ENCODE results near the gene RBM23. TPM values are rescaled to one million over a fixed set of nuclear protein-coding genes. Genes with fewer than 3 reads are reported as not detected.
"Not testable (repeated sequence)": the region's sequence is repeated elsewhere in the genome, so short reads cannot be mapped to it uniquely, and the experiment has no call there.

Gene RBM23
- polyA plus RNA-seq, 1 donor: 81.9 TPM

DNA sequence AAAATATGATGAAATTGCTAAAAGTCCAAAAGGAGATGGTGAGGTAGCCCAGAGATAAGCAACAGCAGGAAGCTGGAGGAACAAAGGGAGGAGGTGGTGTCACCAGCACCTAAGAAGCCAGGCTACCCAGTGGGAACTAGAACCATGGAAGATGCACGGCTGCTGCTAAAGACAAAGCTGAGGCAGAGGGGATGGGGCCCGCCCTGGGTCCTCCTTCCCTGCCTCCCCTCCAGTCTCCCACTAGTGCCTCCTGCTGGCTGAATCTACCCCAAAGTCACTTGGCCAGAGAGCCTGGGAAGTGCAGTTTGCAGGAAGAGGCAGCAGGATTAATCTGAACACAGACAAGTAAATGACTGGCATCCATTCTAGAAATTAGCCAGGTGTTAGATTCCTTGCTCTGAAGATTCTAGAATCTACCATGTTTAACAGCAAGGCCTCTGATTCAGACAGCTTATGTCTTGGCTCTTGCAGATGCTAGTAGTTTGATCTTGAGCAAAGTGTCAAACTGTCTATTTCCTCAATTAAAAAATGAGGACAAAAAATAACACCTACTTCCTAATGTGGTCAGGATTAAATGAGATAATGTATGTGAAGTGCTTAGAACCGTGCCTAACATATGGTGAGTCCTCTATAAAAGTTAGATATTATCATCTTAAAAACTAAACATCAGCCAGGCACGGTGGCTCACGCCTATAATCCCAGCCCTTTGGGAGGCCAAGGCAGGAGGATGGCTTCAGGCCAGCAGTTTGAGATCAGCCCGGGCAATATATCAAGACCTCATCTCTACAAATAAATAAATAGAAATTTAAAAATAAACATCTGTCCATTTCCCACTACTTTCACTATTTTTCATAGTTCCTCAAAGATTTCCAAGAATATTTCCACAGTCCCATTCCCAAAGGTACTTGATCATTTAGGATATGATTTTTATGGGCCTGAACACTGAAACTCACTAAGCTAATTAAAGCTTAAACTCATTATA lies 53.2 kb downstream of the RBM23 start:
- DNase-seq: no peak
- no CpG with 5 or more reads among the region's 6 CpGs for WGBS (ENCODE audit: insufficient coverage, low lambda C conversion rate)
- no peaks in the 10 kb centered on the region for H3K27me3 ChIP-seq (ENCODE audit: control insufficient read depth, insufficient read depth, low read length)
- peaks cover 5% of the 10 kb centered on the region for H3K4me1 ChIP-seq (ENCODE audit: control insufficient read depth, insufficient read depth, low read length)
- H3K9me3 ChIP-seq (ENCODE audit: control insufficient read depth, low read depth, low read length): no peaks in the 10 kb centered on the region
- no peak overlapping the region for H3K27ac ChIP-seq (ENCODE audit: low read length)
- H3K4me3 ChIP-seq (ENCODE audit: low read length): no peak overlapping the region
- no peaks in the 10 kb centered on the region for H3K36me3 ChIP-seq (ENCODE audit: control insufficient read depth, insufficient read depth, low read length)

GRCh38 chr14:22864979-22865378 lies 54.0 kb downstream of the RBM23 start:
- H3K4me3 ChIP-seq (ENCODE audit: low read length): no peak overlapping the region
- no peaks in the 10 kb centered on the region for H3K36me3 ChIP-seq (ENCODE audit: control insufficient read depth, insufficient read depth, low read length)
- DNase-seq: no peak
- WGBS (ENCODE audit: insufficient coverage, low lambda C conversion rate): no CpG with 5 or more reads among the region's 4 CpGs
- no peaks in the 10 kb centered on the region for H3K4me1 ChIP-seq (ENCODE audit: control insufficient read depth, insufficient read depth, low read length)
- H3K27ac ChIP-seq (ENCODE audit: low read length): no peak overlapping the region
- no peaks in the 10 kb centered on the region for H3K9me3 ChIP-seq (ENCODE audit: control insufficient read depth, low read depth, low read length)
- H3K27me3 ChIP-seq (ENCODE audit: control insufficient read depth, insufficient read depth, low read length): no peaks in the 10 kb centered on the region

GRCh38 chr14:22861651-22862050 lies 57.3 kb downstream of the RBM23 start:
- Histone ChIP-seq H3K36me3 (ENCODE audit: control insufficient read depth, insufficient read depth, low read length) (no peaks in the 10 kb centered on the region), H3K4me3 (ENCODE audit: low read length) (no peak overlapping the region), H3K27me3 (ENCODE audit: control insufficient read depth, insufficient read depth, low read length) (no peaks in the 10 kb centered on the region), H3K4me1 (ENCODE audit: control insufficient read depth, insufficient read depth, low read length) (no peaks in the 10 kb centered on the region), H3K27ac (ENCODE audit: low read length) (no peak overlapping the region), H3K9me3 (ENCODE audit: control insufficient read depth, low read depth, low read length) (peaks cover 2% of the 10 kb centered on the region)
- no peak for DNase-seq

DNA sequence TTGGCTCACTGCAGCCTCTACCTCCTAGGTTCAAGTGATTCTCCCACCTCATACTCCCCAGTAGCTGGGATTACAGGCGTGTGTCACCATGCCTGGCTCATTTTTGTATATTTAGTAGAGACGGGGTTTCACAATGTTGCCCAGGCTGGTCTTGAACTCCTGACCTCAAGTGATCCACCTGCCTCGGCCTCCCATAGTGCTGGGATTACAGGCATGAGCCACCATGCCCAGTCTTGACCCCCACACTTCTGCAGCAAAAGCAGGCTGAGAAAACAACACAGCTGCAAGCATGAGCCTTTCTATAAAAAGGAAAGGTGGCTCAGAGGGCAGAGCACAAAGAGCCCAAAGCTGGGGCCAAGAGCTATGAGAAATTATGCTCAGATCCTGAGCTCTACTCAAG lies 58.6 kb downstream of the RBM23 start:
- no CpG with 5 or more reads among the region's 3 CpGs for WGBS (ENCODE audit: insufficient coverage, low lambda C conversion rate)
- not testable (repeated sequence) for H3K4me3 ChIP-seq (ENCODE audit: low read length); H3K9me3 ChIP-seq (ENCODE audit: control insufficient read depth, low read depth, low read length); DNase-seq; H3K27ac ChIP-seq (ENCODE audit: low read length); H3K4me1 ChIP-seq (ENCODE audit: control insufficient read depth, insufficient read depth, low read length); H3K36me3 ChIP-seq (ENCODE audit: control insufficient read depth, insufficient read depth, low read length); H3K27me3 ChIP-seq (ENCODE audit: control insufficient read depth, insufficient read depth, low read length)

DNA sequence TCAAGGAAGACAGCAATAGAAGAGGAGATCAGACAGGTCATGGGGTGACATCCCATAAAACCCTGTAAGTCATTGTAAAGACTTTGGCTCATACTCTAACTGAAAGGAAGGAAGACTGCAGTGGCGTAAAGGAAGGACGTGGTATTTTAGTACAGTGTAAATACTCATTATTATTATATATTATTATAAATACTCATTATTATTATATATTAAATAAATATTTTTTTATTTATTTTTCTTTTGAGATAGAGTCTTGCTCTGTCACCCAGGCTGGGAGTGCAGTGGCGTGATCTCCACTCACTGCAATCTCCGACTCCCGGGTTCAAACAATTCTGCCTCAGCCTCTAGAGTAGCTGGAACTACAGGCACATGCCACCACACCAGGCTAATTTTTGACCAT lies 62.5 kb downstream of the RBM23 start:
- H3K27ac ChIP-seq (ENCODE audit: low read length): no peak overlapping the region
- H3K4me1 ChIP-seq (ENCODE audit: control insufficient read depth, insufficient read depth, low read length): peaks cover 29% of the 10 kb centered on the region
- no peaks in the 10 kb centered on the region for H3K36me3 ChIP-seq (ENCODE audit: control insufficient read depth, insufficient read depth, low read length)
- H3K27me3 ChIP-seq (ENCODE audit: control insufficient read depth, insufficient read depth, low read length): no peaks in the 10 kb centered on the region
- no CpG with 5 or more reads among the region's 5 CpGs for WGBS (ENCODE audit: insufficient coverage, low lambda C conversion rate)
- H3K4me3 ChIP-seq (ENCODE audit: low read length): no peak overlapping the region
- H3K9me3 ChIP-seq (ENCODE audit: control insufficient read depth, low read depth, low read length): peaks cover 2% of the 10 kb centered on the region
- no peak for DNase-seq

DNA sequence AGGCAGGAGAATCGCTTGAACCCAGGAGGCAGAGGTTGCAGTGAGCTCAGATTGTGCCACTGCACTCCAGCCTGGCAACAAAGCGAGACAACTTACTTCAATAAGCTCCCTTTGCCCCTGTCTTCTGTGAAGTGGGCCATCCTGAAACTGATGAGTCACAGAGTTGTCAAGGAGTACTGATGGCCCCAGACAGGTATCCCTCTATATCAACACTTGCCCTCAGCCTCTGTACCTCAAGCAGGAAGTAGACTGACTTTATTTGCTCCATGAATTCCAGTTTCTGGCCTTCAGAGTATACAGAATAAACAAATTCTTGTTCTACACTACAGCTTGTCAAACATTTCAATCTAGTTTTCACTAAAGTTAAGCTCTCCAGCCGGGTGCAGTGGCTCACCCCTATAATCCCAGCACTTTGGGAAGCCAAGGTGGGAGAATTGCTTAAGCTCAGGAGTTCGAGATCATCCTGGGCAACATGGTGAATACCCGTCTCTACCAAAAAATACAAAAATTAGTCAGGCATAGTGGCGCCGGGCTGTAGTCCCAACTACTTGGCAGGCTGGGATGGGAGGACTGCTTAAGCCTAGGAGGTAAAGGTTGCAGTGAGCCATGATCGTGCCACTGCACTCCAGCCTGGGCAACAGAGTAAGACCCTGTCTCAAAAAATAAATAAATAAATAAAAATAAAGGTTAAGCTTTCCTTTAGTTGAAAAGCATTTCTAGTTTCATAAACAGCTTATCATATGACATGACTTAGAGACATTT lies 63.8 kb downstream of the RBM23 start:
- Histone ChIP-seq H3K4me3 (ENCODE audit: low read length) (no peak overlapping the region), H3K27ac (ENCODE audit: low read length) (peak overlapping the region; percentile 86), H3K27me3 (ENCODE audit: control insufficient read depth, insufficient read depth, low read length) (no peaks in the 10 kb centered on the region), H3K9me3 (ENCODE audit: control insufficient read depth, low read depth, low read length) (peaks cover 2% of the 10 kb centered on the region), H3K36me3 (ENCODE audit: control insufficient read depth, insufficient read depth, low read length) (no peaks in the 10 kb centered on the region), H3K4me1 (ENCODE audit: control insufficient read depth, insufficient read depth, low read length) (peaks cover 39% of the 10 kb centered on the region)
- no CpG with 5 or more reads among the region's 8 CpGs for WGBS (ENCODE audit: insufficient coverage, low lambda C conversion rate)
- peak; percentile 75 to 84 for DNase-seq

DNA sequence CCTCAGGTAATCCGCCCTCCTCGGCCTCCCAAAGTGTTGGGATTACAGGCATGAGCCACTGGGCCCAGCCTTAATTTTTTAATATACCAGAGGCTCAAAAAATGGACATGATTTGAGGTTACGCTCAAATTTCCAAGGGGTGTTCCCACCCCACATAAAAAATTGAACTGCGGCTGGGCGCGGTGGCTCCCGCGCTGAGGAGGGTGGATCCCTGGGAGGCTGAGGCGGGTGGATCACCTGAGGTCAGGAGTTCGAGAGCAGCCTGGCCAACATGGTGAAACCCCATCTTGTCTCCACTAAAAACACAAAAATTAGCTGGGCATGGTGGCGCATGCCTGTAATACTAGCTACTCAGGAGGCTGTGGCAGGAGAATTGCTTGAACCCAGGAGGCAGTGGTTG lies 64.7 kb downstream of the RBM23 start:
- Histone ChIP-seq H3K4me1 (ENCODE audit: control insufficient read depth, insufficient read depth, low read length) (peaks cover 44% of the 10 kb centered on the region), H3K27ac (ENCODE audit: low read length) (peak overlapping the region; percentile 86)
- no CpG with 5 or more reads among the region's 11 CpGs for WGBS (ENCODE audit: insufficient coverage, low lambda C conversion rate)
- DNase-seq; H3K27me3 ChIP-seq (ENCODE audit: control insufficient read depth, insufficient read depth, low read length); H3K36me3 ChIP-seq (ENCODE audit: control insufficient read depth, insufficient read depth, low read length); H3K4me3 ChIP-seq (ENCODE audit: low read length); H3K9me3 ChIP-seq (ENCODE audit: control insufficient read depth, low read depth, low read length): not testable (repeated sequence)

- H3K9me3 ChIP-seq (ENCODE audit: control insufficient read depth, low read depth, low read length): peaks cover 2% of the 10 kb centered on the region
- H3K36me3 ChIP-seq (ENCODE audit: control insufficient read depth, insufficient read depth, low read length): no peaks in the 10 kb centered on the region
- DNase-seq: peak; percentile 91 to 97
- H3K4me3 ChIP-seq (ENCODE audit: low read length): peak overlapping the region; percentile 48
- H3K27ac ChIP-seq (ENCODE audit: low read length): peak overlapping the region; percentile 92
- peaks cover 47% of the 10 kb centered on the region for H3K4me1 ChIP-seq (ENCODE audit: control insufficient read depth, insufficient read depth, low read length)
- no peaks in the 10 kb centered on the region for H3K27me3 ChIP-seq (ENCODE audit: control insufficient read depth, insufficient read depth, low read length)
- WGBS (ENCODE audit: insufficient coverage, low lambda C conversion rate): no CpG with 5 or more reads among the region's 20 CpGs
These were observed 65.8 kb downstream of the RBM23 start for GRCh38 chr14:22852940-22853767.

GRCh38 chr14:22852599-22852939 lies 66.4 kb downstream of the RBM23 start:
- DNase-seq: no peak
- H3K27ac ChIP-seq (ENCODE audit: low read length): peak overlapping the region; percentile 92

GRCh38 chr14:22852178-22852577 lies 66.8 kb downstream of the RBM23 start:
- not testable (repeated sequence) for H3K27me3 ChIP-seq (ENCODE audit: control insufficient read depth, insufficient read depth, low read length); H3K36me3 ChIP-seq (ENCODE audit: control insufficient read depth, insufficient read depth, low read length); H3K9me3 ChIP-seq (ENCODE audit: control insufficient read depth, low read depth, low read length); H3K4me3 ChIP-seq (ENCODE audit: low read length); DNase-seq
- Histone ChIP-seq H3K27ac (ENCODE audit: low read length) (peak overlapping the region; percentile 92), H3K4me1 (ENCODE audit: control insufficient read depth, insufficient read depth, low read length) (peaks cover 52% of the 10 kb centered on the region)
- no CpG with 5 or more reads among the region's 12 CpGs for WGBS (ENCODE audit: insufficient coverage, low lambda C conversion rate)

More at GRCh38 chr14:22852599-22852939, 66.4 kb downstream of the RBM23 start:
- Histone ChIP-seq H3K4me3 (ENCODE audit: low read length) (no peak overlapping the region), H3K27me3 (ENCODE audit: control insufficient read depth, insufficient read depth, low read length) (no peaks in the 10 kb centered on the region), H3K9me3 (ENCODE audit: control insufficient read depth, low read depth, low read length) (peaks cover 2% of the 10 kb centered on the region), H3K4me1 (ENCODE audit: control insufficient read depth, insufficient read depth, low read length) (peaks cover 52% of the 10 kb centered on the region), H3K36me3 (ENCODE audit: control insufficient read depth, insufficient read depth, low read length) (no peaks in the 10 kb centered on the region)
- no CpG with 5 or more reads among the region's 2 CpGs for WGBS (ENCODE audit: insufficient coverage, low lambda C conversion rate)

Measured in large intestine (tissue), 3 donors.